ENCODE data around the gene ZBTB44. TPM values are rescaled to one million over a fixed set of nuclear protein-coding genes. Genes with fewer than 3 reads are reported as not detected.

Gene ZBTB44
- total RNA-seq, 1 experiment from 2014 or later, result 41.2 TPM

- Histone ChIP-seq H3K4me1 (replicated peaks; ENCODE audit: insufficient read depth) (no peaks in the 10 kb centered on the region), H3K79me2 (ENCODE audit: low read depth) (peaks cover 39% of the 10 kb centered on the region), H2AFZ (no peak overlapping the region), H3K4me3 (no peak overlapping the region), H4K20me1 (ENCODE audit: insufficient read depth) (peaks cover 10% of the 10 kb centered on the region), H3K36me3 (ENCODE audit: low read depth) (peaks cover under 1% of the 10 kb centered on the region; the same call in 1 of the 2 replicates), H3K27ac (no peak overlapping the region), H3F3A (ENCODE audit: insufficient read depth, low read depth) (0 out of 2 replicates have a peak, but pooled peaks cover 6% of the 10 kb centered on the region), H3K9me3 (ENCODE audit: insufficient read depth, low read depth) (no peaks in the 10 kb centered on the region), H3K27me3 (ENCODE audit: insufficient read depth, low read depth) (no peaks in the 10 kb centered on the region), H3K4me2 (no peak overlapping the region), H3K9me2 (ENCODE audit: insufficient read depth) (no peaks in the 10 kb centered on the region)
- TF ChIP-seq EZH2 (IDR thresholded peaks at IDR 0.05; ENCODE audit: low read depth) (no peak), CTCF (conservative IDR thresholded peaks at IDR 0.05) (no peak)
- no TSS peak for BruUV-seq (replicated peaks)
- POLR2A ChIA-PET (ENCODE audit: unreplicated experiment), result no interaction called here
- DNase-seq, result no peak
- CTCF ChIA-PET, result interaction anchor here (0.6 kb wide), 1 partner anchor 266 kb away, joined by 9 read pairs; no protein-coding TSS in a partner anchor
- intact Hi-C loops (cut with micrococcal nuclease; ENCODE audit: unreplicated experiment), result no loop called here
Measured at GRCh38 chr11:130188585-130189347, 126.0 kb downstream of the ZBTB44 start.

DNA sequence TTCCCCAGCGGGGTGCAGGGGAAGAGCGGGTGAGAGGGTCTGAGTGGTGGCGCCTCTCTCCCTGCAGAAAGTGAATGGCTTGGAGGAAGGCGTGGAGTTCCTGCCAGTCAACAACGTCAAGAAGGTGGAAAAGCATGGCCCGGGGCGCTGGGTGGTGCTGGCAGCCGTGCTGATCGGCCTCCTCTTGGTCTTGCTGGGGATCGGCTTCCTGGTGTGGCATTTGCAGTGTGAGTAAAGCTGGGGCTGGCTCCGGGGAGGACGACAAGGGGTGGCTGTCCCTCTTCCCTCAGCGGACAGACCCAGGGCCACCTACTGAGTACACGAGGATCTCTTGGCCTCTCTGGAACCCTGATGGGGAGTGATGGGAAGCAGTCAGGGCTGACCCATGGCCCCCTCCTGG is 126.7 kb downstream of the ZBTB44 start:
- no peaks in the 10 kb centered on the region for H3K9me3 ChIP-seq (ENCODE audit: insufficient read depth, low read depth)
- H3K9me2 ChIP-seq (ENCODE audit: insufficient read depth), result no peaks in the 10 kb centered on the region
- no peak overlapping the region for H3K27ac ChIP-seq
- no peak overlapping the region for H3K4me3 ChIP-seq
- intact Hi-C loops (cut with micrococcal nuclease; ENCODE audit: unreplicated experiment), result no loop called here
- POLR2A ChIA-PET (ENCODE audit: unreplicated experiment), result no interaction called here
- CTCF ChIA-PET, result no interaction called here
- no peaks in the 10 kb centered on the region for H3K27me3 ChIP-seq (ENCODE audit: insufficient read depth, low read depth)
- no peak overlapping the region for H2AFZ ChIP-seq
- 0 out of 2 replicates have a peak, but pooled peaks cover 6% of the 10 kb centered on the region for H3F3A ChIP-seq (ENCODE audit: insufficient read depth, low read depth)
- H3K79me2 ChIP-seq (ENCODE audit: low read depth), result peaks cover 46% of the 10 kb centered on the region
- TF ChIP-seq EZH2 (IDR thresholded peaks at IDR 0.05; ENCODE audit: low read depth) (no peak), CTCF (conservative IDR thresholded peaks at IDR 0.05) (no peak)
- no peaks in the 10 kb centered on the region for H3K4me1 ChIP-seq (replicated peaks; ENCODE audit: insufficient read depth)
- H3K36me3 ChIP-seq (ENCODE audit: low read depth), result peaks cover 4% of the 10 kb centered on the region; the same call in 1 of the 2 replicates
- no peak for DNase-seq
- H4K20me1 ChIP-seq (ENCODE audit: insufficient read depth), result peaks cover 10% of the 10 kb centered on the region
- BruUV-seq (replicated peaks), result no TSS peak
- no peak overlapping the region for H3K4me2 ChIP-seq

DNA sequence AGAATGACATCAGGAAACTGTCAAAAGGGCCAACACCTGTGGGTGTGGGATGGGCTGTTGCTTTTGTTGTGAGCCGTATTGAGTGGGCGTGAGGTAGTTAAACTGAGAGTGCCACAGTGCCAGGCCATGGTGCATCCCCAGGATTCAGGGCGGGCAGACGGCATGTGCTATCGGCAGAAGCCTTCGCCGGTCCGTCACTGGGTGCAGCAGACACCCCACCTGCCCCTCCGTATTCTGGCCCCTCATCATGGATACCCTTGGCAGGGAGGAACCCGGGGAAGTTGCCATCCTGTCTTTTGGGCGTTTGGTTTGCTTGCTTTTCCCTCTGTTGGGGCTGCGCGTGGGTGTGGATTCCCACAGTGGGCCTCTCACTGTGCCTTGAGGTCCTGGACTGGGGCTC is 127.6 kb downstream of the ZBTB44 start:
- intact Hi-C loops (cut with micrococcal nuclease; ENCODE audit: unreplicated experiment), result no loop called here
- H3K79me2 ChIP-seq (ENCODE audit: low read depth), result peaks cover 55% of the 10 kb centered on the region
- H3K4me1 ChIP-seq (replicated peaks; ENCODE audit: insufficient read depth), result peaks cover 5% of the 10 kb centered on the region
- H3K4me3 ChIP-seq, result no peak overlapping the region
- H3K27me3 ChIP-seq (ENCODE audit: insufficient read depth, low read depth), result no peaks in the 10 kb centered on the region
- H3K27ac ChIP-seq, result no peak overlapping the region
- TF ChIP-seq CTCF (conservative IDR thresholded peaks at IDR 0.05), result no peak
- TF ChIP-seq EZH2 (IDR thresholded peaks at IDR 0.05; ENCODE audit: low read depth), result no peak
- H3K4me2 ChIP-seq, result no peak overlapping the region
- H3K9me3 ChIP-seq (ENCODE audit: insufficient read depth, low read depth), result no peaks in the 10 kb centered on the region
- no peak for DNase-seq
- no peaks in the 10 kb centered on the region for H3K9me2 ChIP-seq (ENCODE audit: insufficient read depth)
- H3K36me3 ChIP-seq (ENCODE audit: low read depth), result 0 out of 2 replicates have a peak, but pooled peaks cover 4% of the 10 kb centered on the region
- POLR2A ChIA-PET (ENCODE audit: unreplicated experiment), result no interaction called here
- peaks cover 15% of the 10 kb centered on the region; the same call in 1 of the 2 replicates for H3F3A ChIP-seq (ENCODE audit: insufficient read depth, low read depth)
- H2AFZ ChIP-seq, result no peak overlapping the region
- BruUV-seq (replicated peaks), result no TSS peak
- CTCF ChIA-PET, result no interaction called here
- H4K20me1 ChIP-seq (ENCODE audit: insufficient read depth), result peaks cover 14% of the 10 kb centered on the region

All from PC-9 (cell line).